Esophagus (tissue), 2 donors: ENCODE results near the gene BMPR2. TPM values are rescaled to one million over a fixed set of nuclear protein-coding genes. Genes with fewer than 3 reads are reported as not detected.

ENCODE experiments used
- H3K27ac ChIP-seq, 2 donors: one replicate each; pipeline ENCODE4 v1.5.1; 2013; ENCODE audit warnings: low read depth in 2 of 2, mild to moderate bottlenecking in 2 of 2, inconsistent platforms in 1 of 2, low read length in 1 of 2, moderate library complexity in 1 of 2
- H3K27me3 ChIP-seq, 2 donors: one replicate each; pipeline ENCODE4 v1.6.1; 2013; ENCODE audit warnings: low read length in 2 of 2, control low read depth in 1 of 2, mild to moderate bottlenecking in 1 of 2; ENCODE audit not compliant: insufficient read depth in 2 of 2, control insufficient read depth in 1 of 2
- H3K36me3 ChIP-seq, 2 donors: one replicate each; pipeline ENCODE4 v1.6.1; 2013; ENCODE audit warnings: low read length in 1 of 2; ENCODE audit not compliant: control insufficient read depth in 2 of 2, insufficient read depth in 2 of 2
- H3K4me1 ChIP-seq, 2 donors: one replicate each; pipeline ENCODE4 v1.6.1; 2013; ENCODE audit warnings: low read length in 1 of 2; ENCODE audit not compliant: control insufficient read depth in 2 of 2, insufficient read depth in 2 of 2
- H3K4me3 ChIP-seq, 2 donors: one replicate each; pipeline ENCODE4 v1.5.1; 2013; ENCODE audit warnings: low read length in 2 of 2, mild to moderate bottlenecking in 2 of 2, low read depth in 1 of 2, moderate library complexity in 1 of 2
- H3K9me3 ChIP-seq, 2 donors: one replicate each; pipeline ENCODE4 v1.6.1; 2013; ENCODE audit warnings: mild to moderate bottlenecking in 2 of 2, low read depth in 1 of 2, low read length in 1 of 2, moderate library complexity in 1 of 2; ENCODE audit not compliant: control insufficient read depth in 2 of 2, insufficient read depth in 1 of 2
- WGBS, 2 donors: extraction: QIAGEN DNeasy Blood & Tissue Kit; methylation state at CpG; one replicate each; pipeline ENCODE4 v1.1.7; 2013; 5-methylcytosine and 5-hydroxymethylcytosine counted together
- polyA plus RNA-seq, 2 donors: library from polyadenylated mRNA; stranded (reverse); fragments of 200-250 nt; gene quantifications; one replicate each; pipeline ENCODE4 v1.2.3, GENCODE V29; 2013
- donor health status: healthy with polysubstance abuse.
- donor health status: Bipolar disorder and iron deficiency.

Gene BMPR2
- polyA plus RNA-seq, 2 donors, result 4.7 to 5.2 TPM

DNA sequence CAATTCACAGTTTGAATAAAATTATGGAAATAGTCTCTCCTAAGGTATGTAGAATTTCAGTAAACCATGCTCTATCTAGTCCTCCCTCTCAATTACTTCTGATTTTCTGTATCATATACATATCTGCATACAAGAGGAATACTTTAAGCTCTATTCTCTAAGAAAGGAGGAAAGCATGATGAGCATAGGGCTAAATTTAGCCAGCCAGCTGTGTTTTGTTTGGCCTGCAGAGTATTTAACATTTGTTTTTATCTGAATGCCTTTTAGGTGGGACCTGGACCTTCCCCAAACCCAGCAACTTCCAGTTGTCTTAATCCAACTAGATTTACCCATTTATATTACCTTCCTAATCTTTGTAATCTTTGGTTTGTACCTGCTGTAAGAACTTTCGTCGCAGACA, 216.4 kb downstream of the BMPR2 start:
- Histone ChIP-seq H3K9me3 (no peaks in the 10 kb centered on the region), H3K4me3 (no peak overlapping the region), H3K27ac (no peak overlapping the region), H3K4me1 (peaks cover 0 to 9% of the 10 kb centered on the region in 2 donors), H3K27me3 (no peaks in the 10 kb centered on the region), H3K36me3 (no peaks in the 10 kb centered on the region)
- 83 to 85% methylated on average over 2 of the region's 2 CpGs for WGBS, 2 donors

DNA sequence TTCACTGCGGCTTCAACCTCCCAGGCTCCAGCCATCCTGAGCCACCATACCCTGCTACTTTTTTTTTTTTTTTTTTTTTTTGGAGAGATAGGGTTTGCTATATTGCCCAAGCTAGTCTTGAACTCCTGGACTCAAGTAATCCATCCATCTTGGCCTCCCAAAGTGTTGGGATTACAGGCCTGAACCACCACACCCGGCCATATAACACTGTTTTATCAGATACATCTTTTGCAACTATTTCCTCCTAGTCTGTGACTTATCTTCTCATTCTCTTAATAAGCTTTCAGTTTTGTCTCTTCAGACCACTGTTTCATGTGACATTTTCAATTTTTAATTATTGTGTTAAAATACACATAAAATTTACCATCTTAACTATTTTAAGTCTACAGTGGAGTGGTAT, 223.0 kb downstream of the BMPR2 start:
- Histone ChIP-seq H3K4me1 (no peaks in the 10 kb centered on the region), H3K27me3 (no peaks in the 10 kb centered on the region), H3K4me3 (no peak overlapping the region), H3K36me3 (no peaks in the 10 kb centered on the region), H3K27ac (no peak overlapping the region), H3K9me3 (no peaks in the 10 kb centered on the region)
- 92 to 98% methylated on average over 2 of the region's 2 CpGs for WGBS, 2 donors

DNA sequence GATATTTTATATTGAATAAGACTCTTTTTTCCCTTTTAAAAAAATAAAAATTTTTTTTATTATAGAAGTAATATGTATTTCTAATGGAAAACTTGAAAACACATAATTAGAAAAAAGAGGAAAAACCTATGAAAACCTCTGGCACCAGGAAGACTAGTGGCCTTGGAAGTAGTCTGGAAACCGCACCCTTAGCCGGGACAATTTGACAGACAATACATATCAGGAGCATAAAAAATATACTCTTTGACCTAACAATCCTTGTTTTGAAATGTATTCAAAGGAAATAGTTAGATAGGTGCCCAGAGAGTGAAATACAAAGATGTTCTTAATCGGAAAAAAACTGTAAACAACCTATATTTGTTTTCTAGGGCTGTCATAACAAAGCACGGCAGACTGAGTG, 223.8 kb downstream of the BMPR2 start:
- Histone ChIP-seq H3K4me1 (no peaks in the 10 kb centered on the region), H3K9me3 (no peaks in the 10 kb centered on the region), H3K27me3 (no peaks in the 10 kb centered on the region), H3K4me3 (no peak overlapping the region), H3K36me3 (no peaks in the 10 kb centered on the region), H3K27ac (no peak overlapping the region)
- WGBS, 2 donors, result 56 to 76% methylated on average over 4 of the region's 4 CpGs

DNA sequence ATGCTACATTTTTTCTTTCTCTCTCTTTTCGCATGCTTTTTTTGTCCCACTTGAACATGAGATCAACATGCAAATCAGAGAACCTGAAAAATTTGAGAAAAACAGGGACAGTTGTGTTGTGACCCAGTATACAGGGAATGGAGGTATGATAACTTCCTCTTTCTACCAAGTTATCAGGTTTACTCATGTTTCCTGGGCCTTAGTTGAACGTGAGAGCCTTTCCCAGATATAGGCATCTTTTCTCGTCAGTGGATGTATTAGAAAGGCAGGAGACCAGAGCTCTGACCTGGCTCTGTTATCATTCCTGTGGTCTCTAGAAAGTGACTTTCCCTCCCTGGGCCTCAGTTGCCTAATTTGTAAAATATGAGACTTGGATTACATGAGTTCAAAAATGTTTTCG, 228.6 kb downstream of the BMPR2 start:
- H3K4me3 ChIP-seq, result no peak overlapping the region
- H3K9me3 ChIP-seq, result no peaks in the 10 kb centered on the region
- H3K4me1 ChIP-seq, result no peaks in the 10 kb centered on the region
- H3K36me3 ChIP-seq, result no peaks in the 10 kb centered on the region
- H3K27ac ChIP-seq, result no peak overlapping the region
- H3K27me3 ChIP-seq, result no peaks in the 10 kb centered on the region
- 64 to 66% methylated on average over 4 of the region's 4 CpGs for WGBS, 2 donors

DNA sequence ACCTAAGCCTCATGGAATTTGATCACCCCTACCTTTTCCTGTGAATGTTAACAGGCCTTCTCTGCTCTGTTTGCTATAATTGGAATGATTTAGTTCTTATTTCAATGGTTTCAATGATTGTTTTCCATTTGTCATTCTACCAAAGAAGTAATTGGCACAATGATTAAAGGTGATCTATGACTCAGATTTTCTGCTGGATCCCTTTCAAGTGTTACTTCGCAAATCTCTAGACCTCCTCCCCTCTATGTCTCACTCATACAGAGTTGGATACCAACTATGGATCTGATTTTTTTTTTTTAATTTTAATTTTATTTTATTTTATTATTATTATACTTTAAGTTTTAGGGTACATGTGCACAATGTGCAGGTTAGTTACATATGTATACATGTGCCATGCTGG, 229.0 kb downstream of the BMPR2 start:
- Histone ChIP-seq H3K27me3 (no peaks in the 10 kb centered on the region), H3K4me3 (no peak overlapping the region), H3K27ac (no peak overlapping the region), H3K9me3 (no peaks in the 10 kb centered on the region), H3K36me3 (no peaks in the 10 kb centered on the region), H3K4me1 (no peaks in the 10 kb centered on the region)
- 38 to 68% methylated on average over 1 of the region's 1 CpG for WGBS, 2 donors

DNA sequence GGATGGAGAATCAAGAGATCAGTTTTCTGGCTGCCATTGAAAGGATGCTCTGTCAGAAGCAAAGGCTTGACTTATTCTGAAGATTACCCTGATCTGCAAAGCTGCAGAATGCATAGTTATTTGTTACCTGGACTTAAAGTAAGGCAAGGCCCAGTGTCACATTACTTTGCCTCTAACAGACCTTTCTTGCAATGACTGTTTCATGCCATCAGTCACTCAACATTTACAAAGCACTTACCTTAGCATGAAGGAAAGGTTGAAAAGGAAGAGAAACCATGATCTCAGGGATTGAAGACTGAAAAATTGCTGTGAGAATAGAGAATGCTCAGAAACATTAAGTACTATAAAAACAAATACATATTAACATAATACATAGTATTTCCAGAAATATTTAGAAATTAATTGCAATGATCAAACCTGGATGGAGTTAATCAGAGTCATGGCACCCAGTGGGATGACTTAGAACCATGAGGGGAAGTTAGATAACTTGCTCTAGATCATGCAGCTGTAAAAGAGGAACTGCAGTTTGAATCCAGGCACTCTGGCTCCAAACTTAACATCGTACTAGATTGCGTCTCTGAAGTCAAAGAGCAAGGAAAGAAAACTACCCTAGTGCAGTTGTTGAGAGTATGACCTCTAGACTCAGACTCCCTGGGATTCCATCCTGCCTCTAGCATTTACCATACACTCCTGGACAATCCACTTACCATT, 232.2 kb downstream of the BMPR2 start:
- H3K27me3 ChIP-seq, result no peaks in the 10 kb centered on the region
- H3K4me1 ChIP-seq, result no peaks in the 10 kb centered on the region
- H3K27ac ChIP-seq, result no peak overlapping the region
- no peaks in the 10 kb centered on the region for H3K36me3 ChIP-seq
- H3K9me3 ChIP-seq, result no peaks in the 10 kb centered on the region
- no peak overlapping the region for H3K4me3 ChIP-seq
- 83 to 96% methylated on average over 2 of the region's 2 CpGs for WGBS, 2 donors

DNA sequence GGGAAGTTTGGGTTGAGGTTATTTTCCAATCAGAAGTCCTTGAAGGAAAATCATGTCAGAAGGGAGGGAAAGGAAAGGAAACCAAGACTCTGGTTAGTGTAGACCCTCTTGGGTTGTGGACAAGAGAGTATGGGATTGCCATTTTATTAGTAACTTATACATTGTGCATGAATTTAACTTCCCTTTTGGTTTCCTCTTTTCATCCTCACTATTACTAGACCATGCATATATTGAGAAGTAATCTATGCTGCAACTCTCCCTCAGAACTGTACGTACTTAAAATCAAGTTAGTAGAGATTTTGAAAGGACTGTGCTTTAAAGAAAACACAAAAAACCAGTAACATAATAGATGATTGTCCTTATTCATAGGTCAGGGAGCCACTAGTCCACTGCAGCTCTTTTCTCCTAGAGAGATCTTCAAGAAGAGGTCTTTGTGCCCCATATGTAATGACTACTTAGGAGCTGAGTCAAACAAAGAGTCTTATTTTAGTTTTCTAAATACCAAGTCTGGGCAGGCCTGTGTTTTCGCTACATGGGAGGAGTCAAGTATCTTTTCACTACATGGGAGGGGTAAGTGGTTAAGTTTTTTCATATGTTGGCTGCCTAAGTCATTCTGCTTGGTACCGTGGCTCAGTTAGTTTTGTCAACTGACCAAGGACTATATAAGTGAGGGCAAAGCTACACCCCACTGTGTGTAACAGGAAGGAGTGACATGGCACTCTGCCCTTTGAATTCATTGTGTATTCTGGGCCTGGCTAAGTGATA, 233.4 kb downstream of the BMPR2 start:
- 43 to 50% methylated on average over 3 of the region's 3 CpGs for WGBS, 2 donors
- Histone ChIP-seq H3K4me1 (no peaks in the 10 kb centered on the region), H3K27ac (no peak overlapping the region), H3K9me3 (no peaks in the 10 kb centered on the region), H3K36me3 (no peaks in the 10 kb centered on the region), H3K27me3 (no peaks in the 10 kb centered on the region), H3K4me3 (no peak overlapping the region)

DNA sequence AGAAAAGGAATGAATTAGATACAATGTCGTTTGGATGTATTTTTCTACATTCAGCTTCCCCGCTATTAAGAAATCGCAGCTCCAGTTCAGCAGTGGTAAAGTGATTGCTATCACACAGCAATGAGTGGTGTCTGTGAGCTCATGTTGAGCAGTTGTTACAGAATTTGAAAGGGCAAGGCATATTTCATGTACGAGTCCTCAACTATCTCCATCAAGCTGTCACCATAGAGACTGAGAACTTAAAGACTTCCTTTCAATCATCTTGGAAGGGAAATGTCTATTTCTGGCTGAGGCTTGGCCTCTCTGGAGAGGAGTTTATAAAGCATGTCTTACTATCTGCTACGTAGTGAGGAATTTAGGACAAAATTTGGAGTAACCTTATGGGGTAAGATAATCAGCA, 234.3 kb downstream of the BMPR2 start:
- H3K36me3 ChIP-seq, result no peaks in the 10 kb centered on the region
- 86 to 91% methylated on average over 5 of the region's 5 CpGs for WGBS, 2 donors
- H3K4me3 ChIP-seq, result no peak overlapping the region
- H3K27ac ChIP-seq, result no peak overlapping the region
- no peaks in the 10 kb centered on the region for H3K9me3 ChIP-seq
- H3K27me3 ChIP-seq, result no peaks in the 10 kb centered on the region
- no peaks in the 10 kb centered on the region for H3K4me1 ChIP-seq

DNA sequence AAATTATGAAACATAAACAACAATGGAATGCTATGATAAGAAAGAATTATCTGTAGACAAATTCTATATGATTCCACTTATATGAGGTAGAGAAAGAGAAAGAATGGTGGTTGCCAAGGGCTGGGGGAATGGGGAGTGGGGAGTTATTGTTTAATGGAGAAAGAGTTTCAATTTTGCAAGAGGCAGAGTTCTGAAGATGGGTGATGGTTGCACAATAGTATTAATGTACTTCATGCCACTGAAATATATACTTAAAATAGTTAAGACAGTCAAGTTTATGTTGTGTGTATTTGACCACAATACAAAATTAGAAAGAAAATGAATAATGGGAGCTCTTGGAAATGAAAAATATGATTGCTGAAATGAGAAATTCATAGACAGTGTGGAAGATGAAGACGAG, 236.0 kb downstream of the BMPR2 start:
- H3K27me3 ChIP-seq, result no peaks in the 10 kb centered on the region
- no peaks in the 10 kb centered on the region for H3K36me3 ChIP-seq
- WGBS, 2 donors, result 91 to 95% methylated on average over 1 of the region's 1 CpG
- no peaks in the 10 kb centered on the region for H3K4me1 ChIP-seq
- H3K4me3 ChIP-seq, result no peak overlapping the region
- no peaks in the 10 kb centered on the region for H3K9me3 ChIP-seq
- no peak overlapping the region for H3K27ac ChIP-seq

DNA sequence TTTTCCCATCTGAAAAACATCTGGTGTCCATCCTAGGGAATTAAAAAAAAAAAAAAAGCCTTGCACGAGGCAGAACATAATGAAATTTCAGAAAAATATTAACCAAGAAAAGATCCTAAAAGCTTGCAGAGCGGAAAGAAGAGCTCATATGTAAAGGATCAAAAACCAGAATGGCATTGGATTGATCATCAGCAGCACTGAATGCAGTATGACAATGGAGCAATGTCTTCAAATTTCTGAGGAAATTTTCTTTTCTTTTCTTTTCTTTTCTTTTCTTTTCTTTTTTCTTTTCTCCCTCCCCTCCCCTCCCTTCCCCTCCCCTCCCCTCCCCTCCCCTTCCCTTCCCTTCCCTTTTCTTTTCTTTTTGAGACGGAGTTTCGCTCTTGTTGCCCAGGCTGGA, 237.4 kb downstream of the BMPR2 start:
- H3K9me3 ChIP-seq, result no peaks in the 10 kb centered on the region
- H3K27me3 ChIP-seq, result no peaks in the 10 kb centered on the region
- H3K4me3 ChIP-seq, result no peak overlapping the region
- WGBS, 2 donors, result 77 to 84% methylated on average over 2 to 3 of the region's 4 CpGs
- no peak overlapping the region for H3K27ac ChIP-seq
- no peaks in the 10 kb centered on the region for H3K36me3 ChIP-seq
- no peaks in the 10 kb centered on the region for H3K4me1 ChIP-seq
